Body of pancreas (tissue), 4 donors: ENCODE data around the gene SPTSSB.

Experiments used
- POLR2A ChIP-seq, 3 donors: fragments of 450-650 bp; IDR thresholded peaks; one replicate each; pipeline ENCODE4 v1.6.1; 2016; ENCODE audit warnings: antibody characterized with exemption in 3 of 3, mild to moderate bottlenecking in 2 of 3
- TF ChIP-seq, protein P1 (sequence below), 7 experiments: fragments of 450-650 bp in 4 of 7; fragments of 200-600 bp in 3 of 7; sonication (generic) in 3 of 7; IDR thresholded peaks; one replicate each; pipeline ENCODE4 v1.5.1; 2016 to 2019; ENCODE audit warnings: antibody characterized with exemption in 7 of 7

DNA sequence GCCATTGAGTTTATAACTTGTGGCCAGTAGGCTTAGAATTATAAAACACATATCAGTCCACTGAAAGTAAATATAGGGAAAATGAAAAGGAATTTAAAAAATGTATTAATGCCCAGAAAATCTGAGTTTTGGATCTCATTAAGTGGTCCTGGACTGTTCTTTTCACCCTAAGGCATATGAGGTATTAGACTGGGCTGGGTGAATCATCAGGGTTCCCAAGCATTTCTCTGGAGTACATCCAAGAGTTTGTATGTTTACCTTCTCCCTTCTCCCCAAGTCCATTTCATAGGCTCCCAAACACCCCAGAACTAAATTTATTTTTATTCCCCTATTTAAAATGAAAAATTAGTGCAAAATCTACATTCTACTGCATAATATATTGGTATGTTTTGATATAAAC lies 31.9 kb upstream of the SPTSSB start:
- TF ChIP-seq, protein P1, sequence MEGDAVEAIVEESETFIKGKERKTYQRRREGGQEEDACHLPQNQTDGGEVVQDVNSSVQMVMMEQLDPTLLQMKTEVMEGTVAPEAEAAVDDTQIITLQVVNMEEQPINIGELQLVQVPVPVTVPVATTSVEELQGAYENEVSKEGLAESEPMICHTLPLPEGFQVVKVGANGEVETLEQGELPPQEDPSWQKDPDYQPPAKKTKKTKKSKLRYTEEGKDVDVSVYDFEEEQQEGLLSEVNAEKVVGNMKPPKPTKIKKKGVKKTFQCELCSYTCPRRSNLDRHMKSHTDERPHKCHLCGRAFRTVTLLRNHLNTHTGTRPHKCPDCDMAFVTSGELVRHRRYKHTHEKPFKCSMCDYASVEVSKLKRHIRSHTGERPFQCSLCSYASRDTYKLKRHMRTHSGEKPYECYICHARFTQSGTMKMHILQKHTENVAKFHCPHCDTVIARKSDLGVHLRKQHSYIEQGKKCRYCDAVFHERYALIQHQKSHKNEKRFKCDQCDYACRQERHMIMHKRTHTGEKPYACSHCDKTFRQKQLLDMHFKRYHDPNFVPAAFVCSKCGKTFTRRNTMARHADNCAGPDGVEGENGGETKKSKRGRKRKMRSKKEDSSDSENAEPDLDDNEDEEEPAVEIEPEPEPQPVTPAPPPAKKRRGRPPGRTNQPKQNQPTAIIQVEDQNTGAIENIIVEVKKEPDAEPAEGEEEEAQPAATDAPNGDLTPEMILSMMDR (IDR thresholded peaks at IDR 0.05) = no peak
- no peak for TF ChIP-seq POLR2A (IDR thresholded peaks at IDR 0.05)
